GM19193 (cell line): ENCODE data around the gene C12orf75.

Experiments
- POLR2A ChIP-seq: IDR thresholded peaks from 4 replicates; pipeline ENCODE4 v1.6.1; 2011; ENCODE audit not compliant: insufficient read depth, insufficient read length; ENCODE audit errors: extremely low read depth

The C12orf75 gene

GRCh38 chr12:105334582-105334981, 4.1 kb downstream of the C12orf75 start:
- no peak for TF ChIP-seq POLR2A

GRCh38 chr12:105335856-105336255, 5.4 kb downstream of the C12orf75 start:
- TF ChIP-seq POLR2A, result no peak

GRCh38 chr12:105336411-105336810, 5.9 kb downstream of the C12orf75 start:
- no peak for TF ChIP-seq POLR2A

GRCh38 chr12:105337391-105337790, 6.9 kb downstream of the C12orf75 start:
- TF ChIP-seq POLR2A, result no peak

- TF ChIP-seq POLR2A, result no peak
Observed at GRCh38 chr12:105338966-105339365, 8.5 kb downstream of the C12orf75 start.

GRCh38 chr12:105341010-105341409, 10.5 kb downstream of the C12orf75 start:
- TF ChIP-seq POLR2A, result no peak

- no peak for TF ChIP-seq POLR2A
Observed at GRCh38 chr12:105342464-105342863, 12.0 kb downstream of the C12orf75 start.

- no peak for TF ChIP-seq POLR2A
Observed at GRCh38 chr12:105343836-105344235, 13.3 kb downstream of the C12orf75 start.

- TF ChIP-seq POLR2A, result no peak
Observed at GRCh38 chr12:105347499-105347898, 17.0 kb downstream of the C12orf75 start.

- no peak for TF ChIP-seq POLR2A
Observed at GRCh38 chr12:105348142-105348541, 17.7 kb downstream of the C12orf75 start.

- TF ChIP-seq POLR2A, result no peak
Observed at GRCh38 chr12:105348561-105348960, 18.1 kb downstream of the C12orf75 start.

GRCh38 chr12:105349138-105349537, 18.6 kb downstream of the C12orf75 start:
- TF ChIP-seq POLR2A, result no peak

- TF ChIP-seq POLR2A, result no peak
Observed at GRCh38 chr12:105351523-105351922, 21.0 kb downstream of the C12orf75 start.

GRCh38 chr12:105352052-105352451, 21.6 kb downstream of the C12orf75 start:
- TF ChIP-seq POLR2A, result no peak

- no peak for TF ChIP-seq POLR2A
Observed at GRCh38 chr12:105352940-105353635, 22.6 kb downstream of the C12orf75 start.

GRCh38 chr12:105355752-105356151, 25.3 kb downstream of the C12orf75 start:
- no peak for TF ChIP-seq POLR2A
